ENCODE measurements around the gene DERL2. TPM values are rescaled to one million over a fixed set of nuclear protein-coding genes. Genes with fewer than 3 reads are reported as not detected.

The DERL2 gene
- 37.6 and 66.8 TPM in 2 replicates for total RNA-seq (2011; cell fraction: chromatin; rRNA removed; ENCODE audit: low replicate concordance)
- 28.9 and 32.4 TPM in 2 replicates for total RNA-seq (2011; cell fraction: nucleolus; rRNA removed)
- 52.6 and 69.4 TPM in 2 replicates for total RNA-seq (2011; cell fraction: nucleoplasm; rRNA removed)
- 11.5 and 15.5 TPM in 2 replicates for total RNA-seq (2014; rRNA removed)
- 24.5 and 29.8 TPM in 2 replicates for total RNA-seq (2014; rRNA removed; fragmentation: Illumina TruSeq; extraction: Trizol)
- total RNA-seq (2015; rRNA removed; fragmentation: Illumina TruSeq; extraction: Trizol): 21.2 and 22.4 TPM in 2 replicates
- total RNA-seq (2021): 30.9 and 35.6 TPM in 2 replicates
- 32.6 and 35.7 TPM in 2 replicates for polyA plus RNA-seq (2011; rRNA removed)
- 11.9 and 26.2 TPM in 2 replicates for polyA plus RNA-seq (2011; cell fraction: cytosol; rRNA removed)
- 38.2 and 51.0 TPM in 2 replicates for polyA plus RNA-seq (2011; cell fraction: nucleus; rRNA removed)
- polyA plus RNA-seq (2012): 24.4 and 27.8 TPM in 2 replicates
- 18.5 and 24.8 TPM in 2 replicates for polyA plus RNA-seq (2014; fragmentation: Illumina TruSeq; extraction: Trizol)
- polyA plus RNA-seq (2014; fragmentation: Nextera tagmentation; extraction: Ambion mirVana): 100 to 1,000 TPM; 105 TPM
- 30.7 and 31.0 TPM in 2 replicates for polyA plus RNA-seq (2014; rRNA removed)
- 14.6 and 15.6 TPM in 2 replicates for polyA minus RNA-seq (2011; rRNA and poly(A)+ RNA removed)
- 6.7 and 9.0 TPM in 2 replicates for polyA minus RNA-seq (2011; cell fraction: cytosol; rRNA and poly(A)+ RNA removed)
- 21.9 and 28.2 TPM in 2 replicates for polyA minus RNA-seq (2011; cell fraction: nucleus; rRNA and poly(A)+ RNA removed)
- Bru-seq, nascent RNA: percentile 81 among the genes with signal in this experiment
- BruChase-seq, experiment 1, labeled RNA remaining after a 2-hour chase: percentile 84 among the genes with signal in this experiment
- BruChase-seq, experiment 2, labeled RNA remaining after a 6-hour chase: percentile 84 among the genes with signal in this experiment
- long read RNA-seq, experiment 1, full-length matches to known transcripts: 72 of 112 reads
- long read RNA-seq, experiment 1, partial matches to known transcripts: 9 of 112 reads
- long read RNA-seq, experiment 1, other reads (novel, unspliced or antisense): 31 of 112 reads
- long read RNA-seq, experiment 2, full-length matches to known transcripts: 13 of 28 reads
- long read RNA-seq, experiment 2, partial matches to known transcripts: 4 of 28 reads
- long read RNA-seq, experiment 2, other reads (novel, unspliced or antisense): 11 of 28 reads
- long read RNA-seq, experiment 3, full-length matches to known transcripts: 28 of 38 reads
- long read RNA-seq, experiment 3, partial matches to known transcripts: 1 of 38 reads
- long read RNA-seq, experiment 3, other reads (novel, unspliced or antisense): 9 of 38 reads

DNA sequence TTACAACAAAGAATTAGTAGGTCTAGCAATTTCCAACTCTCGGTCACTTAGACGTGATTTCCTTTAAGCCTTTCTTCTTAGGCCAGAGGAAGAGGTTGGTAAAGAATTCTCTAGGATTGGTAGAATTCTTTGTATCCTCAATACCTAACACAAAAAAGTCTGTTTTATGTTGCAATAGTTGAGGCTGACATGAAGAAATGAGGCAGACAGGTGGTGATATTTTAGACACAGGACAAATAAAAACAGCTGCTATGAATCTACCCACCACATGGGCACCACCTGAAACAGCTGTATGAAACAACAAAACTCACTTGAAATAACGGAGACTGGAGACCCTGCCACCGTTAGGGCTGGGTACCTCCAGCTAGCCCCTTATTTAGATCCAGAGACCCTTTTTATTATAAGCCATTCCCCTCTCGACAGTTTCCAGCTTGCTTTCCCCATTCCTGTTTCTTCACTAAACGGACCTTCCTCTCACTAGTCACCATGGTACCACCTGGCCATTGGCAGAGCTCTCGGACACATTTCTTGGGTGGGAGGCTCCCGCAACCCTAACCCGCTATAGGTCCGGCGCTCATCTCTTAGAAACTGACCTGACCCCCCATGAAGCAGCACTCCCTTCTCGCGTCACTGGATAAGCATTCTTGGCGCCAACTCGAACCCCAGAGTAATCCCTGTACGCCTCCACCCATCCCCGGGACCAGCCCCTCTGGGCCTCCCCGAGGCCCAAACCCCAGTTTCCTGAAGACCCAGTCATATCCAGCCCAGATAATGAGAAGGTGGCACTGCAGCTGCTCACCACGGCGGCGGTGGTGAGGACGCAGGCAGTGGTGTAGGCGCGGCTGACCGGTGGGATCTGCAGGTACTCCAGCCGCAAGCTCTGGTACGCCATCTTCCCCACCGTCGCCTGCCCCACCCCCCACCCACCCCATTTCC is at the start of gene DERL2:
DERL2 (minus strand) TSS at position 909 of the 936 bp plus-strand sequence; CDS start at position 892, 17 bp downstream.
- ChIA-PET CTCF (ENCODE audit: low intra/inter-chr PET ratio) (interaction anchor here (0.5 kb wide), 1 partner anchor 26 kb away, joined by 4 read pairs; no protein-coding TSS in a partner anchor), POLR2A (interaction anchor here (0.6 to 2.8 kb wide), 9 partner anchors 8 to 555 kb away, joined by 3 to 15 read pairs (median 4); partner anchors contain the start of gene DHX33)
- Histone ChIP-seq H3K4me2 (ENCODE audit: insufficient read depth, low read length) (peak within 1 kb of the TSS; percentile 94), H3K27me3 (ENCODE audit: control insufficient read depth in 2 of 2, insufficient read depth in 2 of 2, low read length in 2 of 2) (no peaks in the 10 kb centered on the region), H3K4me1 (replicated peaks in 1 of 2; ENCODE audit: control insufficient read depth in 2 of 2, insufficient read depth in 2 of 2, low read length in 2 of 2) (peaks cover 5 to 8% of the 10 kb centered on the region in 2 experiments; a peak in 2 of 5 replicates), H3K36me3 (ENCODE audit: control insufficient read depth, insufficient read depth, low read length) (peaks cover 73% of the 10 kb centered on the region), H3K9me3 (replicated peaks; ENCODE audit: control insufficient read depth, insufficient read depth, low read depth, low read length) (no peaks in the 10 kb centered on the region), H2AFZ (ENCODE audit: low read depth, low read length) (peak within 1 kb of the TSS; percentile 94), H3K9ac (ENCODE audit: insufficient read depth in 1 of 2, low read depth in 2 of 2, low read length in 2 of 2) (peak within 1 kb of the TSS; percentile 98 to 100), H3K27ac (ENCODE audit: extremely low read depth, low read depth, low read length) (peak within 1 kb of the TSS; percentile 100), H3K9me1 (ENCODE audit: control insufficient read depth, insufficient read depth, low read length) (no peaks in the 10 kb centered on the region), H3K4me3 (peak within 1 kb of the TSS; percentile 97), H4K20me1 (replicated peaks; ENCODE audit: control insufficient read depth, insufficient read depth, low read length) (no peaks in the 10 kb centered on the region; the same call in 1 of the 2 replicates), H3K79me2 (ENCODE audit: control insufficient read depth, insufficient read depth, low read length) (peaks cover 54% of the 10 kb centered on the region)
- FAIRE-seq (no peak), ATAC-seq (peak; percentile 53), DNase-seq (ENCODE audit: extremely low read depth in 1 of 4, low spot score in 3 of 4) (peak; percentile 56 to 69 (median 66))
- BruUV-seq (replicated peaks): TSS peak; percentile 54
- intact Hi-C loops (cut with micrococcal nuclease): loop anchor here (1.0 kb wide), 1 partner anchor 16 kb away; no protein-coding TSS in a partner anchor
- in situ Hi-C loops (cut with MboI): no loop called here
- WGBS (ENCODE audit: insufficient coverage, low coverage, missing lambda C conversion rate): 8% methylated on average over 16 of the region's 29 CpGs
- TF ChIP-seq ZNF174 (CRISPR knock-in tag; IDR thresholded peaks at IDR 0.05) (no peak), ZNF639 (CRISPR knock-in tag; conservative IDR thresholded peaks at IDR 0.05 in 1 of 2, IDR thresholded peaks at IDR 0.05 in 1 of 2) (no peak), RB1 (IDR thresholded peaks at IDR 0.05; ENCODE audit: low read depth) (peak; percentile 42; the same call in 1 of the 2 replicates), ZBED1 (IDR thresholded peaks at IDR 0.05) (no peak), DLX4 (CRISPR knock-in tag; IDR thresholded peaks at IDR 0.05) (no peak), MEIS2 (IDR thresholded peaks at IDR 0.05; ENCODE audit: partially characterized antibody) (no peak)
- TF ChIP-seq, protein P1, sequence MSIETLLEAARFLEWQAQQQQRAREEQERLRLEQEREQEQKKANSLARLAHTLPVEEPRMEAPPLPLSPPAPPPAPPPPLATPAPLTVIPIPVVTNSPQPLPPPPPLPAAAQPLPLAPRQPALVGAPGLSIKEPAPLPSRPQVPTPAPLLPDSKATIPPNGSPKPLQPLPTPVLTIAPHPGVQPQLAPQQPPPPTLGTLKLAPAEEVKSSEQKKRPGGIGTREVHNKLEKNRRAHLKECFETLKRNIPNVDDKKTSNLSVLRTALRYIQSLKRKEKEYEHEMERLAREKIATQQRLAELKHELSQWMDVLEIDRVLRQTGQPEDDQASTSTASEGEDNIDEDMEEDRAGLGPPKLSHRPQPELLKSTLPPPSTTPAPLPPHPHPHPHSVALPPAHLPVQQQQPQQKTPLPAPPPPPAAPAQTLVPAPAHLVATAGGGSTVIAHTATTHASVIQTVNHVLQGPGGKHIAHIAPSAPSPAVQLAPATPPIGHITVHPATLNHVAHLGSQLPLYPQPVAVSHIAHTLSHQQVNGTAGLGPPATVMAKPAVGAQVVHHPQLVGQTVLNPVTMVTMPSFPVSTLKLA (conservative IDR thresholded peaks at IDR 0.05): 0 out of 4 replicates have a peak, but pooled peaks of 1 of the 2 experiments have one; percentile 1
- TF ChIP-seq, protein P2, sequence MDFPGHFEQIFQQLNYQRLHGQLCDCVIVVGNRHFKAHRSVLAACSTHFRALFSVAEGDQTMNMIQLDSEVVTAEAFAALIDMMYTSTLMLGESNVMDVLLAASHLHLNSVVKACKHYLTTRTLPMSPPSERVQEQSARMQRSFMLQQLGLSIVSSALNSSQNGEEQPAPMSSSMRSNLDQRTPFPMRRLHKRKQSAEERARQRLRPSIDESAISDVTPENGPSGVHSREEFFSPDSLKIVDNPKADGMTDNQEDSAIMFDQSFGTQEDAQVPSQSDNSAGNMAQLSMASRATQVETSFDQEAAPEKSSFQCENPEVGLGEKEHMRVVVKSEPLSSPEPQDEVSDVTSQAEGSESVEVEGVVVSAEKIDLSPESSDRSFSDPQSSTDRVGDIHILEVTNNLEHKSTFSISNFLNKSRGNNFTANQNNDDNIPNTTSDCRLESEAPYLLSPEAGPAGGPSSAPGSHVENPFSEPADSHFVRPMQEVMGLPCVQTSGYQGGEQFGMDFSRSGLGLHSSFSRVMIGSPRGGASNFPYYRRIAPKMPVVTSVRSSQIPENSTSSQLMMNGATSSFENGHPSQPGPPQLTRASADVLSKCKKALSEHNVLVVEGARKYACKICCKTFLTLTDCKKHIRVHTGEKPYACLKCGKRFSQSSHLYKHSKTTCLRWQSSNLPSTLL (IDR thresholded peaks at IDR 0.05): no peak
